GM10248 (cell line): ENCODE data around the gene CRACDL.

Experiments used
- CTCF ChIA-PET: fragments of 300-600 bp; sonication (Branson Sonifier 250); formaldehyde crosslinking; extraction: SDS; loops from one replicate; lab custom pipeline; 2021; ENCODE audit warnings: antibody characterized with exemption; lab: Yijun Ruan, JAX
- POLR2A ChIA-PET: fragments of 350-650 bp; sonication (Branson Sonifier 250); formaldehyde crosslinking; extraction: SDS; loops from one replicate; lab custom pipeline; 2020; ENCODE audit warnings: antibody characterized with exemption; lab: Yijun Ruan, JAX
- DNase-seq: peaks from one replicate; pipeline ENCODE4 v3.0.0; 2012; ENCODE audit errors: extremely low spot score
- CTCF ChIP-seq: IDR thresholded peaks from 2 replicates; pipeline ENCODE4 v1.5.1; 2012; ENCODE audit warnings: mild to moderate bottlenecking, low read depth; ENCODE audit errors: extremely low read depth, missing control alignments, control extremely low read depth

Gene CRACDL

GRCh38 chr2:98830571-98831145 is 105.4 kb downstream of the CRACDL start:
- TF ChIP-seq CTCF, result no peak
- no peak for DNase-seq
- CTCF ChIA-PET, result no interaction called here
- POLR2A ChIA-PET, result no interaction called here

DNA sequence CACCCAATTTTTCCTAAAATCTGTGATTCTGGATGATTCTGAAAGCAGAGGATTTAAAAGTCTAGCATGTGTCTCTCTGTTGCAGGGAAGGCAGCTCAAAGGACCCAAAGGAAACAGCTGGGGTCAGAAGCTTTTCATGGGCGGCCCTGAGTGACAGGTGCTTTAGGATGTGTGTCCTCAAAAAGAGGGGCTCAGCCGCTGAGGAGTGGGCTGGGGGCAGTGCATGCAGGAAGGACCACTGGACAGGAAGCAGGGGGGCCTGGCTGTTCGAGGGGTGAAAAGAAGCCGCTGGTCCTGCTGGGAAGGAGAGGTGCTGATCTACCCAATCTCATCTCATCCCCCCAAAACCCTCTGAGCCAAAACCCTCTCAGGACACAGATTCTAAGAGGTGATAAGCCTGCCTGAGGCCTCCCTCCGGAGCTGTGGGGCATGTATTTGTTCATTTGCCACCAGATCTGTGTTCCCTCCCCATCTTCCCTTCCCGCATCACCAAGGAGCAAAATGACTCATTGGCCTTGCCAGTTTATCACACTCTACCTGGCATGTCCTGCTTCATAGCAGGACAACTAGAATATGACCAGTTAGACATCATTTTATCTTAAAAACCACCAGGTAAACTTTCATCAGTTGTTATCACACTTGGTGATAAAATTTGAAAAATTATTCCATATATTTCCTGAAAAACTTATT is 106.3 kb downstream of the CRACDL start:
- POLR2A ChIA-PET, result no interaction called here
- TF ChIP-seq CTCF, result no peak
- DNase-seq, result no peak
- CTCF ChIA-PET, result interaction anchor here (2.4 kb wide), 1 partner anchor 12 kb away, joined by 5 read pairs; no protein-coding TSS in a partner anchor

DNA sequence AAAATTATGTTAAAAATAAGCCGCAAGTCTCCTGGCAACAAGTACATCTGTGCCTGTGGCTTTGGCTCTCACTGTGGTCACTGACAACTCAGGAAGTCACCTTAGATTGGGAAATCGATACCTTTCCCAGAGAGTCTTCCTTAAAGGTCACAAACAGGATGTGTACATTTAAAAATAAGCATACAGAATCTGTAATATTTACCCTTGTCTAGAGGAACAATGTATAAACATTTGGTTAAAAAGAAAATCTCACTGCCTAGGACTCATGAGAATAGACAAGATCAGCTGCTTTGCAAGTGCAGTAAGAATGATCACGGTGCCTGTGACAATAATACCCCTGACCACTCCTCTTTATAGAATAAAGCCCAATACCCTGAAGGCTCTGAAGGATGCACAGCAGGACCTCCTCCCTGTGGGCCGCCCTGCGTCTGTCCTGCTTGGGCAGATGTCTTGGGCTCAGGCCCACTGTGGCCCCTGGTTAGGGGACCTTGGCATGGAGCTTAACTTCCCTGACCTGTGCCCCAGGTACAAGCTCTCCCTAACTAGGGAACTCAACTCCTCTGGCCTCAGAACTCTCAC is 107.1 kb downstream of the CRACDL start:
- TF ChIP-seq CTCF, result no peak
- no peak for DNase-seq
- ChIA-PET CTCF (interaction anchor here (2.4 kb wide), 1 partner anchor 12 kb away, joined by 5 read pairs; no protein-coding TSS in a partner anchor), POLR2A (no interaction called here)

- ChIA-PET CTCF (interaction anchor here (2.4 kb wide), 1 partner anchor 11 kb away, joined by 5 read pairs; no protein-coding TSS in a partner anchor), POLR2A (no interaction called here)
- no peak for DNase-seq
- TF ChIP-seq CTCF, result no peak
These were observed 107.7 kb downstream of the CRACDL start for GRCh38 chr2:98828369-98828744.

DNA sequence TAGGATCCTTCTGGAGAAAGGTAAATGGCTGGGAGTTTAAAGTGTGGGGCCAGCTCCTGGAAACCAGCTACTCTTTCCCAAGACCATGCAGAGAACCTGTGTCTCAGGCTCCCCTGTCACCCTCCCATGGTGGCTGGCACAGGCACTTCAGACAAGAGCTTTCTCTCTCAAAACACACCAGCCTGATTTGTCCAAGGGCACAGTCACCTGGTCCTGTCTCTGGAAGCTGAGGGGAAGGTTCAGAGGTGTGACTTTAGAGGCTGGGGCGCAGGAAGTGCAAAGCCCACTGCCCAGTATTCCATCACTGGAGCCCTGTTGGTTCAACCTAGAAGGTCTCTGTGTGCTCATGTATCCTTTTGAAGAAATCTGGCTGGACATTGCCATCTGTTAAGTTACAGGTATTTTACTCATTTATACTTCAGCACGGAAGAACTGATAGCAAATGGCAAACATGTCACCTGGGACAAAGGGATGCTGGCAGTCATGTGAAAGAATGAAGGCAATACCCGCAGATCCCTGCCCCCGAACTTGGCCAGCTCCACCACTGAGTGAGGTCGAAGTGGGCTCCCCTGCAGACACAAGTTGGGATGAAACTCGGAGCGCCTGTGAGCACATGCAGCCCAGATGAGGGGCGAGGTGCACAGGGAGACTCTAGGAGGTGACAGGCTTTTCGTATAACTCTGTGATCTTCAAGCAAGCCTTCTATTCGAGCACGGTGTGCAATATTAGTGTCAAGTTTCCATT is 108.2 kb downstream of the CRACDL start:
- POLR2A ChIA-PET, result no interaction called here
- no peak for DNase-seq
- CTCF ChIA-PET, result interaction anchor here (1.0 to 2.4 kb wide), 3 partner anchors 10 to 178 kb away, joined by 3 to 5 read pairs (median 5); no protein-coding TSS in a partner anchor
- TF ChIP-seq CTCF, result no peak

DNA sequence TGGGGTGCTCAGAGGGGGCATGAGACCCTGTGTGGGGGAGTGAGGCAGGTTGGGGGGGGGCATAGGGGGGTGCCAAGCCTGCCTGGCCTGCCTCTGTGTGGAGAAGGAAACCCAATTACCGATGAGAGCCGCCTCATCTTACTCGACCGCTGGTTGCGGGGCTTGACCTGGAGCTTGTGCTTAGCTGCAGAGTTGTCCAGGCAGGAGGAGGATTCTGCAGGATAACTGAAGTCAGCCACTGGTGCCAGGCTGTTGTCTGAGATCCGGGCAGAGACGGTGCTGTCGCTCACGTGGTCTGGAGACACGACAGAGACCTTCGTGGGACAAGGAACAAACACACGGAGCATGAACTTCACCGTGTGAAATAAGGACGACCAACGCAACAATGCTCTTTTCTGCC is 109.2 kb downstream of the CRACDL start:
- DNase-seq, result no peak
- ChIA-PET CTCF (interaction anchor here (1.9 to 2.4 kb wide), 2 partner anchors 9 to 177 kb away, joined by 5 read pairs; no protein-coding TSS in a partner anchor), POLR2A (no interaction called here)
- TF ChIP-seq CTCF, result no peak
